Measurements from ENCODE around the gene OPRD1.

OPRD1 gene

DNA sequence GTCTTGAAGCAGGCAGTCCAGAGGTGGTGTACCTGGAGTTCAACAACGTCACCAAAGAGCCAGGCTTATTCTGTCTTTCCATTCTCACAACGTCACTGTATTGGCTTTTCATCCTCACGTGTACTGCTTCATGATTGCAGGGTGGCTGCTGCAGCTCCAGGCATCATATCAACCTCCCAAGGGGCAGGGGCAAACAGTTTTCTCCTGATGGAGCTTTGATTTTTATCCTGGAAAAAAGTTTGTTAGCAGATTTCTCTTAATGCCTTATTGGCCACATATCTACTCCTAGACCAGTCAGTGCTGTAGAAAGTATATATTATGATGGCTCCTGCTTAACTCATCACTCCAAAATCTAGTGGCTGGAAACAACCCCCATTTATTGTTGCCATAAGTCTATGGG is 8.3 kb upstream of the OPRD1 start:
- no peak overlapping the region for H3K4me2 ChIP-seq
- no peaks in the 10 kb centered on the region for H3K79me2 ChIP-seq (ENCODE audit: insufficient read depth, low read depth)
- H3K4me3 ChIP-seq (IDR thresholded peaks at IDR 0.05; ENCODE audit: insufficient read depth, low read depth, low read length) = no peak overlapping the region
- H3K27me3 ChIP-seq (ENCODE audit: insufficient read depth, low read depth) = no peaks in the 10 kb centered on the region
- no peaks in the 10 kb centered on the region for H3K36me3 ChIP-seq (ENCODE audit: insufficient read depth)
- H3K4me1 ChIP-seq (ENCODE audit: low read depth, poor library complexity, severe bottlenecking) = no peaks in the 10 kb centered on the region
- H3K27ac ChIP-seq = no peak overlapping the region
- H4K20me1 ChIP-seq (ENCODE audit: insufficient read depth) = no peaks in the 10 kb centered on the region
- H2AFZ ChIP-seq (ENCODE audit: low read depth) = no peak overlapping the region
- TF ChIP-seq, protein P1, sequence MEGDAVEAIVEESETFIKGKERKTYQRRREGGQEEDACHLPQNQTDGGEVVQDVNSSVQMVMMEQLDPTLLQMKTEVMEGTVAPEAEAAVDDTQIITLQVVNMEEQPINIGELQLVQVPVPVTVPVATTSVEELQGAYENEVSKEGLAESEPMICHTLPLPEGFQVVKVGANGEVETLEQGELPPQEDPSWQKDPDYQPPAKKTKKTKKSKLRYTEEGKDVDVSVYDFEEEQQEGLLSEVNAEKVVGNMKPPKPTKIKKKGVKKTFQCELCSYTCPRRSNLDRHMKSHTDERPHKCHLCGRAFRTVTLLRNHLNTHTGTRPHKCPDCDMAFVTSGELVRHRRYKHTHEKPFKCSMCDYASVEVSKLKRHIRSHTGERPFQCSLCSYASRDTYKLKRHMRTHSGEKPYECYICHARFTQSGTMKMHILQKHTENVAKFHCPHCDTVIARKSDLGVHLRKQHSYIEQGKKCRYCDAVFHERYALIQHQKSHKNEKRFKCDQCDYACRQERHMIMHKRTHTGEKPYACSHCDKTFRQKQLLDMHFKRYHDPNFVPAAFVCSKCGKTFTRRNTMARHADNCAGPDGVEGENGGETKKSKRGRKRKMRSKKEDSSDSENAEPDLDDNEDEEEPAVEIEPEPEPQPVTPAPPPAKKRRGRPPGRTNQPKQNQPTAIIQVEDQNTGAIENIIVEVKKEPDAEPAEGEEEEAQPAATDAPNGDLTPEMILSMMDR (conservative IDR thresholded peaks at IDR 0.05; ENCODE audit: low read depth, low read length) = no peak
- H3K9ac ChIP-seq = no peak overlapping the region

DNA sequence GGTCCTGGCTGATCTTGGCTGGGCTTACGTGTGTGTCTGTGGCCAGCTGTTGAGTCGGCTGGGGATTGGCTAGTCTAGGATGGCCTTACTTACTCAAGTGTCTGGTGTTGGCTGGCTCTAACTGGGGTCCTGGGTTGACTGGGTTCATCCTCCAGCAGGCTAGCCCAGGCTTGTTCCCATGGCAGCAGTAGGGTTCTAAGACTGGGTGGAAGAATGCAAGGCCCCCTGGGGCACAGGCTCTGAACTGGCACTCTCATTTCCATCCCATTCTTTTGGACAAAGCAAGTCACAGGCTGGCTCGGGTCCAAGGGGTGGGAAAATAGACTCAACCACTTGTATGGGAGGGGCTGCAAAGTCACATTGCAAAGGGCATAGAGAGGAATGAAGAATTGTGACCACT is 7.9 kb upstream of the OPRD1 start:
- Histone ChIP-seq H4K20me1 (ENCODE audit: insufficient read depth) (no peaks in the 10 kb centered on the region), H3K27ac (no peak overlapping the region), H3K4me1 (ENCODE audit: low read depth, poor library complexity, severe bottlenecking) (no peaks in the 10 kb centered on the region), H3K9ac (no peak overlapping the region), H3K4me2 (no peak overlapping the region), H2AFZ (ENCODE audit: low read depth) (no peak overlapping the region), H3K4me3 (IDR thresholded peaks at IDR 0.05; ENCODE audit: insufficient read depth, low read depth, low read length) (no peak overlapping the region), H3K36me3 (ENCODE audit: insufficient read depth) (no peaks in the 10 kb centered on the region), H3K79me2 (ENCODE audit: insufficient read depth, low read depth) (no peaks in the 10 kb centered on the region), H3K27me3 (ENCODE audit: insufficient read depth, low read depth) (no peaks in the 10 kb centered on the region)
- TF ChIP-seq, protein P1 (conservative IDR thresholded peaks at IDR 0.05; ENCODE audit: low read depth, low read length) = no peak

DNA sequence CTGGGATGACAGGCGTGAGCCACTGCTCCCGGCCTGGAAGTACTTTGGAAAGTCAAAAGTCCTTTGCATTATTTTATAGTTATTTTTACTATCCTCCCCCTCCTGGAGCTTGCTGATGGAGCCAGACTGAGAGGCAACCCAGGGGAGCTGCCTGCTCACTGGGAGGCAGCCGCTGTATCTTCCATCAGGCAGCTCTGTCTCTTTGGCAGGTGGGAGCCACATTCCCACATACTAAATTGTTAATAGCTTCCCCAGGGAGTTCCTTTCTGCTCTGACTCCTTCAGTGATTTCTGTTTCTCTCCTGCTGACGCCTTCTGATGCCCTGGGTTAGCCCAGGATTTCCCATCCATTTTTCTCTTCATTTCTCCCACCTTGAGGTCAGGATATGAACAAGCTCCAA is 4.9 kb upstream of the OPRD1 start:
- Histone ChIP-seq H3K27ac (no peak overlapping the region), H3K79me2 (ENCODE audit: insufficient read depth, low read depth) (no peaks in the 10 kb centered on the region), H3K27me3 (ENCODE audit: insufficient read depth, low read depth) (peaks cover 4% of the 10 kb centered on the region; the same call in 1 of the 2 replicates), H3K4me3 (IDR thresholded peaks at IDR 0.05; ENCODE audit: insufficient read depth, low read depth, low read length) (no peak overlapping the region), H3K9ac (no peak overlapping the region), H3K4me1 (ENCODE audit: low read depth, poor library complexity, severe bottlenecking) (no peaks in the 10 kb centered on the region), H3K36me3 (ENCODE audit: insufficient read depth) (no peaks in the 10 kb centered on the region), H4K20me1 (ENCODE audit: insufficient read depth) (no peaks in the 10 kb centered on the region), H2AFZ (ENCODE audit: low read depth) (no peak overlapping the region), H3K4me2 (no peak overlapping the region)
- TF ChIP-seq, protein P1 (conservative IDR thresholded peaks at IDR 0.05; ENCODE audit: low read depth, low read length) = no peak

DNA sequence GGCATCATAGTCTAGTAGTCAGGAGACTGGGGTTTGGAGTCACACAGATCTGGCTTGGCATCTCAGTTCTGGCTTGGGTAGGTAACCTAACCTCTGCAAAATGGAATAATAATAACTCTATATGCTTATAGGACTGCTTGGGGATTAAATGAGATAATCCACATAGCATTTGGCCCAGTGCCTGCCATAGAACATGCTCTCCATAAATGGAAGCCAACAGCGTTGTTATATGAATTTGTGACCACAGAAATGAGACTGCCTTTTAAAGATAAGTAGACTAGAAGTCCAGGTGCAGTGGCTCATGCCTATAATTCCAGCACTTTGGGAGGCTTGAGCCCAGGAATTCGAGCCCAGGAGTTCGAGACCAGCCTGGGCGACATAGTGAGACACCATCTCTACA is 4.0 kb upstream of the OPRD1 start:
- Histone ChIP-seq H3K9ac (no peak overlapping the region), H2AFZ (ENCODE audit: low read depth) (no peak overlapping the region), H3K27ac (no peak overlapping the region), H4K20me1 (ENCODE audit: insufficient read depth) (no peaks in the 10 kb centered on the region), H3K4me2 (no peak overlapping the region), H3K79me2 (ENCODE audit: insufficient read depth, low read depth) (no peaks in the 10 kb centered on the region), H3K36me3 (ENCODE audit: insufficient read depth) (no peaks in the 10 kb centered on the region), H3K4me1 (ENCODE audit: low read depth, poor library complexity, severe bottlenecking) (no peaks in the 10 kb centered on the region), H3K4me3 (IDR thresholded peaks at IDR 0.05; ENCODE audit: insufficient read depth, low read depth, low read length) (no peak overlapping the region), H3K27me3 (ENCODE audit: insufficient read depth, low read depth) (peaks cover 4% of the 10 kb centered on the region; the same call in 1 of the 2 replicates)
- TF ChIP-seq, protein P1 (conservative IDR thresholded peaks at IDR 0.05; ENCODE audit: low read depth, low read length) = no peak
